Endothelial cell (in vitro differentiated cells): ENCODE results near the gene DOCK10. TPM values are rescaled to one million over a fixed set of nuclear protein-coding genes. Genes with fewer than 3 reads are reported as not detected.

Source experiments
- DNase-seq: peaks from one replicate; pipeline ENCODE4 v3.0.0; 2021; ENCODE audit warnings: low spot score
- H3K27ac Mint-ChIP-seq: one replicate; pipeline ENCODE4 v1.8.0; 2021; ENCODE audit warnings: mixed read lengths, inconsistent platforms; ENCODE audit not compliant: unreplicated experiment
- H3K27me3 Mint-ChIP-seq: one replicate; pipeline ENCODE4 v1.8.0; 2021; ENCODE audit warnings: mild to moderate bottlenecking, moderate library complexity, mixed read lengths, inconsistent platforms; ENCODE audit not compliant: unreplicated experiment
- H3K36me3 Mint-ChIP-seq: one replicate; pipeline ENCODE4 v1.8.0; 2021; ENCODE audit warnings: mild to moderate bottlenecking, low read depth, mixed read lengths, inconsistent platforms; ENCODE audit not compliant: unreplicated experiment
- H3K4me1 Mint-ChIP-seq: one replicate; pipeline ENCODE4 v1.8.0; 2021; ENCODE audit warnings: mild to moderate bottlenecking, mixed read lengths, inconsistent platforms; ENCODE audit not compliant: unreplicated experiment
- H3K4me3 Mint-ChIP-seq: one replicate; pipeline ENCODE4 v1.8.0; 2021; ENCODE audit warnings: mild to moderate bottlenecking, mixed read lengths, inconsistent platforms; ENCODE audit not compliant: unreplicated experiment
- H3K9me3 Mint-ChIP-seq: one replicate; pipeline ENCODE4 v1.8.0; 2021; ENCODE audit warnings: mixed read lengths, inconsistent platforms; ENCODE audit not compliant: unreplicated experiment
- CTCF ChIP-seq: fragments of 200-600 bp; sonication (generic); IDR thresholded peaks from one replicate; pipeline ENCODE4 v1.5.0; 2021; ENCODE audit warnings: antibody characterized with exemption; ENCODE audit not compliant: unreplicated experiment
- total RNA-seq: library from RNA; stranded (reverse); fragmentation: NEBNext Ultra II Directional; extraction: Animal tissue kit (Norgen Biotek cat#: 25700); gene quantifications from one replicate; pipeline ENCODE4 v1.2.1, GENCODE V29; 2021; ENCODE audit not compliant: unreplicated experiment

The DOCK10 gene
- total RNA-seq, 1 donor from 2014 or later = 7.6 TPM

DNA sequence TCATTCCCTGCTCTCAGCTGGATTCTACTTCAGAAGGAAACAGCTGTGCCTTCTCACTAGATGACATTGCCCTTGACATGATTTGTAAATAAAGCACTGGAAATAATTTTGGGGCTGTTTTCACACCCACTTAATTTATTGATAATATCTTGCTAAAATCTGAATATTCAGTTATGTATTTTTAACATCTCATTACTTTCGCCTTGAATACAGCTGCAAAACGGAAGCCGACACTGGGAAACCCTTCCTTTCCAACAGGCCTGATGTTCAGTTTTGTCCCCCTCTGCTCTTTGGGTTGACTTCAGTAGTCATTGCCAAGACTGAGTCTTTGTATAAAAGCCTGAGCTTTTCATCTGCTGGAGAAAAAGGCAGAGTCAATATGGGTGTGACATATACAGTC, 82.7 kb downstream of the DOCK10 start:
- H3K4me3 Mint-ChIP-seq = no peak overlapping the region
- no peaks in the 10 kb centered on the region for H3K9me3 Mint-ChIP-seq
- H3K4me1 Mint-ChIP-seq = no peaks in the 10 kb centered on the region
- no peaks in the 10 kb centered on the region for H3K27me3 Mint-ChIP-seq
- no peaks in the 10 kb centered on the region for H3K36me3 Mint-ChIP-seq
- no peak for DNase-seq
- no peak overlapping the region for H3K27ac Mint-ChIP-seq
- no peak for TF ChIP-seq CTCF

GRCh38 chr2:224958873-224959272, 83.4 kb downstream of the DOCK10 start:
- TF ChIP-seq CTCF = no peak
- no peaks in the 10 kb centered on the region for H3K27me3 Mint-ChIP-seq
- no peaks in the 10 kb centered on the region for H3K4me1 Mint-ChIP-seq
- H3K4me3 Mint-ChIP-seq = no peak overlapping the region
- H3K9me3 Mint-ChIP-seq = no peaks in the 10 kb centered on the region
- DNase-seq = no peak
- no peak overlapping the region for H3K27ac Mint-ChIP-seq
- no peaks in the 10 kb centered on the region for H3K36me3 Mint-ChIP-seq

GRCh38 chr2:224958462-224958857, 83.8 kb downstream of the DOCK10 start:
- H3K9me3 Mint-ChIP-seq = no peaks in the 10 kb centered on the region
- H3K4me3 Mint-ChIP-seq = no peak overlapping the region
- H3K27me3 Mint-ChIP-seq = no peaks in the 10 kb centered on the region
- no peak for DNase-seq
- no peak for TF ChIP-seq CTCF
- no peaks in the 10 kb centered on the region for H3K4me1 Mint-ChIP-seq
- no peak overlapping the region for H3K27ac Mint-ChIP-seq
- H3K36me3 Mint-ChIP-seq = no peaks in the 10 kb centered on the region

DNA sequence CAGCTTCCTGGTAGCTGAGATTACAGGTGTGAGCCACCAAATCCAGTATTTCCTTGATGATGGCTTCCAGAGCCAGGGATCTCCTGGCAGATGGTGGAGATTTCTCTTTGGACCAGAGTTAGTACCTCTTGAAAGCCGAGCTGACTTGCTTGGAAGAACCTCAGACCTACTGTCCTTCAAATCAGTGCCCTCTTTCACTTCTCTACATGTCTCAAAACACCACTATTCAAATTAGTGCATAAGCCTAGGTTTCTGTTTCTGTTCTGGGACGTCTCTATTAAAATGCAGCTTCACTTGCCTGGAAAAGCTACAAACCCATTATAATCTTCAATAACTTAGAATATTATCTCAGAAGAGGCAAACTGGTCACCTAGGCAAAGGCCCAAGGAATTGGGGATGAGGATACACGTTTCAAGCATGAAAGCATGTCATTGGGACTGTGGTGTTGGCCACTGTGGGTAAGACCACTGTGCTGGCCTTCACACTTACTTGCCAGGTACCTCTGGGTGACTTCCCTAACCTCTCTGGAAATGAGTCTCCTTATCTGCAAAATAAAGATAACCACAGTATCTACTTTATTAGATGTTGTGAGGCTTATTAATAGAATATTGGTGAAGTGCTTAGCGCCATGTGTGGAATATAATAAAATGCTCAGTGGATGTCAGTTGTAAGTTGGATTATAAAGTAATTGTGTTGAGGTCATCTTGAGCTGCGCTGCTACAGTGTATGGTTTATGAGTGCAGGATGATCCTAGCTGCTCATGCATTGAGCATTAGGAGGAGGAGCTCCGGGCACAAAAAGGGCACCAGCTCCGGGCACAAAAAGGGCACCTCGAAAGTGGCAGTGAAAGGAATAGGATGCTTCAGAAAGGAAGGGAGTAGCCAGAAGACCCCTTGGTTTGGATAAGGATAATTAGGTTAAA, 84.5 kb downstream of the DOCK10 start:
- H3K4me3 Mint-ChIP-seq = no peak overlapping the region
- no peak overlapping the region for H3K27ac Mint-ChIP-seq
- no peaks in the 10 kb centered on the region for H3K36me3 Mint-ChIP-seq
- no peaks in the 10 kb centered on the region for H3K27me3 Mint-ChIP-seq
- TF ChIP-seq CTCF = no peak
- H3K9me3 Mint-ChIP-seq = no peaks in the 10 kb centered on the region
- no peak for DNase-seq
- H3K4me1 Mint-ChIP-seq = no peaks in the 10 kb centered on the region

DNA sequence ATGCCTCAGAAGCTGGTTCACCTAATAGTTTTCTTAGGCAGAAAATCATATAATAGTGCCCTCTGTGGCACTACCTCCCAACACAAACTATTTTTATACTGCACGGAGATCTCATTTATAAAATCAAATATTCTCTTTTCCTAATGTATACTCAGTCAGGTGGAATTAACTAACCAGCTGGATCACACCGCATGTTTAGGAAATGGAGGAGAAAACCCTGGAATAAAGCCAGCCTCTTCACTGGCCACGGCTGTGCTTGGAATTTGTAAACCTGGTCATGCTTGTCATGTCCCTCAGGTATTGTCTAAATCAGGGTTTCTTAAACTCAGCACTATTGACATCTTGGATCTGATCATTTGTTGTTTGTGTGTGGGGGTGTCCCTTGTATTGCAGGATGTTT, 85.6 kb downstream of the DOCK10 start:
- no peak for DNase-seq
- Mint-ChIP-seq H3K9me3 (no peaks in the 10 kb centered on the region), H3K4me3 (no peak overlapping the region)

More for the DNA sequence above, 85.6 kb downstream of the DOCK10 start:
- no peak for TF ChIP-seq CTCF
- Mint-ChIP-seq H3K4me1 (no peaks in the 10 kb centered on the region), H3K36me3 (no peaks in the 10 kb centered on the region), H3K27ac (no peak overlapping the region), H3K27me3 (no peaks in the 10 kb centered on the region)
